ENCODE results near the gene GJC2. TPM values are rescaled to one million over a fixed set of nuclear protein-coding genes. Genes with fewer than 3 reads are reported as not detected.
"Not testable (repeated sequence)": the region's sequence is repeated elsewhere in the genome, so short reads cannot be mapped to it uniquely, and the experiment has no call there.

Gene GJC2
- total RNA-seq, 2 donors from 2014 or later: 0.93 to 2.3 TPM

DNA sequence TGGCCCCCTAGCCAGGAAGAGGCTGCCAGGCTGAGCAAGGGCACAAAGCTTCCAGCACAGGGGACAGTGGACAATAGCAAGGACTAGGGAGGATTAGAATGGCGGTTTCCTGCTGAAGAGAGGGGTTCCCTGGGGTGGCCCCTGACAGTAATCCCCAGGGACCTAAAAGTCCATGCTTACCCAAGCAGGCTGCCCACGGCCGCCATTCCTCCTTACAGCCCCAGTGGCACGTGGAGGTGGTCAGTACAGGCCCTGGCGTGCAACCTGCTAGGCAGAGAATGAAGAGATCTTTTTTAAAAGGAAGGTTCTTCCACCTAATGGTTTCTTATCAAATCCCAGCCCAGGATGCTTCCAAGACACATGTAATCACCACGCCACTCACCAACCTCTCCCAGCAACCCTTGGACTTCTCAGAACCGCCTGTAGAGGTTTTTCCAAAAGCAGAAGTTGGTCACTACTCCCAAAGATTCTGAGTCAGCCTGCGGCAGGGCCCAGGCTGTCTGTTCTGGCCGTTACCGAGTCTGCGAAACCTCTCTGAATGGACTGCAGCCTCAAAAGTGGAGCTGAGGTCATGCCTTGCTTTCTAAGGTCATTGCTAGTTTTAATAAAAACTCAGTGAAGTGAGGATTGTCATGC, 41.6 kb upstream of the GJC2 start:
- peaks cover 14% of the 10 kb centered on the region for H3K36me3 ChIP-seq
- peak overlapping the region; percentile 94 to 98 for H3K4me3 ChIP-seq
- H3K27me3 ChIP-seq: no peaks in the 10 kb centered on the region
- peak overlapping the region; percentile 91 to 96 for H3K27ac ChIP-seq
- no peak for DNase-seq (ENCODE audit: low spot score)
- no peaks in the 10 kb centered on the region for H3K9me3 ChIP-seq
- H3K4me1 ChIP-seq: peaks cover 0 to 39% of the 10 kb centered on the region in 2 donors
- TF ChIP-seq, protein P1, sequence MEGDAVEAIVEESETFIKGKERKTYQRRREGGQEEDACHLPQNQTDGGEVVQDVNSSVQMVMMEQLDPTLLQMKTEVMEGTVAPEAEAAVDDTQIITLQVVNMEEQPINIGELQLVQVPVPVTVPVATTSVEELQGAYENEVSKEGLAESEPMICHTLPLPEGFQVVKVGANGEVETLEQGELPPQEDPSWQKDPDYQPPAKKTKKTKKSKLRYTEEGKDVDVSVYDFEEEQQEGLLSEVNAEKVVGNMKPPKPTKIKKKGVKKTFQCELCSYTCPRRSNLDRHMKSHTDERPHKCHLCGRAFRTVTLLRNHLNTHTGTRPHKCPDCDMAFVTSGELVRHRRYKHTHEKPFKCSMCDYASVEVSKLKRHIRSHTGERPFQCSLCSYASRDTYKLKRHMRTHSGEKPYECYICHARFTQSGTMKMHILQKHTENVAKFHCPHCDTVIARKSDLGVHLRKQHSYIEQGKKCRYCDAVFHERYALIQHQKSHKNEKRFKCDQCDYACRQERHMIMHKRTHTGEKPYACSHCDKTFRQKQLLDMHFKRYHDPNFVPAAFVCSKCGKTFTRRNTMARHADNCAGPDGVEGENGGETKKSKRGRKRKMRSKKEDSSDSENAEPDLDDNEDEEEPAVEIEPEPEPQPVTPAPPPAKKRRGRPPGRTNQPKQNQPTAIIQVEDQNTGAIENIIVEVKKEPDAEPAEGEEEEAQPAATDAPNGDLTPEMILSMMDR (IDR thresholded peaks at IDR 0.05): no peak

DNA sequence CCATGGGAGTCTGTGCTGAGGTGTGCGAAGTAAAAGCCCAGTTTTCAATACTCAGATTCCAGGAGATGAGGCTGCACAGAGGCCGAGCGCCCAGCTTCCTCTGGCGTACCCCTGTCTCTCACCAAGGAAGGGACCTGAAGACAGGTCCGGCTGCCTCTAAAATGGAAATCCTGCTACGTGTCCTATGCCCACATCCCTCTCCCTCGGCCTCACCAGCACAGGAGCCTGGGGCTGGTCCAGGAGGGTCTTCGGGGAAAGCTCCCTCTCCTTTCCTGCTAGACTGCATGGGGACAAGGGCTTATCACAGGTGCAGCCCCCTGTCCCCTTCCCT, 41.0 kb upstream of the GJC2 start:
- peaks cover 14% of the 10 kb centered on the region for H3K36me3 ChIP-seq
- TF ChIP-seq, protein P1 (IDR thresholded peaks at IDR 0.05): no peak
- H3K27me3 ChIP-seq: no peaks in the 10 kb centered on the region
- H3K4me1 ChIP-seq: peaks cover 0 to 35% of the 10 kb centered on the region in 2 donors
- peak overlapping the region; percentile 91 to 96 for H3K27ac ChIP-seq
- peak overlapping the region; percentile 94 to 98 for H3K4me3 ChIP-seq
- DNase-seq (ENCODE audit: low spot score): no peak
- no peaks in the 10 kb centered on the region for H3K9me3 ChIP-seq

DNA sequence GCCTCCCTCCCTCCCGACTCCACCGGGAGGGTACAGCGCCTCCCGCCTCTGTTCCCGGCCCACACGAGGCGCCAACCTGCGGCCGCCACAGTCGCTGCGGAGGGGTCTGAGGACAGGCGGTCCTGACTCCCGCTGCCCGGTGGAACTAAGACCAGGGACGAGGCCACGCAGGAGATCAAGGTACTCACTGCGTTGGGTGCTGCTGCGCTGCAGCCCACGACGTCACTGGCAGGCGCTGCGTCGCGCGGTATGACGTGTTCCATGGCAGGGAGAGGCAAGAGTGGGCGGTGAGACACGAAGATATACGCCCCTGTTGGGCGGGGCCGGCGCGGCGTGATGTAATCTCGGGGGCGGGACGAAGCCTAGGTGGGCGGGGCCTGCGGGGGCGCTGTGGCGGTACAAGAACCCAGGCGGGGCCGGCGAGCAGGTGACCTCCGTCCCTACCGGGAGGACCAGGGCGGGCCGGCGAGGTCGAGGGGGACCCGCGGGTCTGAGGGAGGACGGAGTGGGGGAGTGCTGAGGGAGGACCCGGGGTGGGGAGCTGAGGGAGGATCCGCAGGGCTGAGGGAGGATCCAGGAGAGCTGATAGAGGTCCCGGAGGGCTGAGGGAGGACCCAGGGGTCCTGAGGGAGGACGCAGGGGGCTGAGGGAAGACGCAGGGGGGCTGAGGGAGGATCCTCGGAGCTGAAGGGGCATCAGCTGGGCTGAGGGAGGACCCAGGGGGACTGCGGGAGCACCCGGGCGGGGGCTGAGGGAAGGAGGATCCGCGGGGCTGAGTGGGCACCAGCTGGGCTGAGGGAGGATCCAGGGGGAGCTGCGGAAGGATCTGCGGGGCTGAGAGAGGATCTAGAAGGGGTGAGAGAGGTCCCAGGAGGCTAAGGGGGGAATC, 40.4 kb upstream of the GJC2 start, which contains the start of gene MRPL55:
TSS of gene MRPL55 (minus strand) at position 227 of the 889 bp plus-strand sequence. CDS start 1,039 bp downstream, outside the sequence.
- H3K4me1 ChIP-seq: peaks cover 0 to 28% of the 10 kb centered on the region in 2 donors
- peak within 1 kb of the TSS; percentile 94 to 98 for H3K4me3 ChIP-seq
- no peaks in the 10 kb centered on the region for H3K27me3 ChIP-seq
- no peaks in the 10 kb centered on the region for H3K9me3 ChIP-seq
- TF ChIP-seq, protein P1 (IDR thresholded peaks at IDR 0.05): peak in 1 of 2 donors; percentile 15
- peaks cover 14% of the 10 kb centered on the region for H3K36me3 ChIP-seq
- peak within 1 kb of the TSS; percentile 91 to 96 for H3K27ac ChIP-seq
- peak; percentile 99 for DNase-seq (ENCODE audit: low spot score)

DNA sequence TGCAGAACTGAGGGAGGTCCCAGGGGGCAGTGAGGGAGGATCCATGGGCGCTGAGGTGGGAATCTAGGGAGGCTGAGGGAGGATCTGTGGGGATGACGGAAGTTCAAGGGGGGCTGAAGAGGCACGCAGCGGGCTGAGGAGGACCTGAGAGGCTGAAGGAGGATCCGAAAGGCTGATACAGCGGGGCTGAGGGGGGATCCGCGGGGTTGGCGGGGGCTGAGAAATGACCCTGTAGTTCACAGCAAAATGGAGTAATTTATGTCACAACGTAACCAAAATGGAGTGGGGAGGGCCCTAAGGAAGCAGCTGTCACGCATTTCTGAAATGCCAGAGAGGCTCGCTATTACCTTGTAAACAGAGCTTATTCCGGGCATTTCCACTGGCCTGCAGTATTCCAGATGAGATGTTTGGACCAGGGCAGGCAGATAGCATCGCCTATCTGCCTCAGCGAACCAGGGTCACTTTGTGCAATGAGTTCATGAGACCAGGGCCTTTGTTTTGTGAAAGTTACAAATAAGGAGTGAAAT, 39.7 kb upstream of the GJC2 start:
- no peak for DNase-seq (ENCODE audit: low spot score)
- H3K27me3 ChIP-seq: no peaks in the 10 kb centered on the region
- peaks cover 14% of the 10 kb centered on the region for H3K36me3 ChIP-seq
- H3K27ac ChIP-seq: peak overlapping the region; percentile 91 to 96
- peak overlapping the region; percentile 94 to 98 for H3K4me3 ChIP-seq
- H3K9me3 ChIP-seq: no peaks in the 10 kb centered on the region
- TF ChIP-seq, protein P1 (IDR thresholded peaks at IDR 0.05): no peak
- peaks cover 0 to 21% of the 10 kb centered on the region in 2 donors for H3K4me1 ChIP-seq

DNA sequence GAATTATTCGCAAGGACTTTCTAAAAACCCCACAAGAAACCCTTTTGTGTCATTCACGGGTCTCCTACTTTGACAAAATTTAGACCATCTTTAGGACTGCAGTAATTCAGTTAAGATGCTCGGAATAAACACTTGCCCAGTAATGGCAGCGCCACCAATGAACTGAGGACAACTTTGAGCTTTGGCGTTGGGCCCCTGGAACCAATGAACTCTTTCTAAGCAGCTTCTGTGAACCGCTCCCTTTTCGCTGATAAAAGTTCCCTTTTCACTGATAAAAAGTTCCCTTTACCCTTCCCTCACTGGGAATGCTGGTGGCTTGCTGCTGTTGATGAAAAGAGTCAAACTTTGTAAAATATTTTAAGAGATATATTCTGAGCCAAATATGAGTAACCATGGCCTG, 39.2 kb upstream of the GJC2 start:
- TF ChIP-seq, protein P1 (IDR thresholded peaks at IDR 0.05): no peak
- Histone ChIP-seq H3K27me3 (no peaks in the 10 kb centered on the region), H3K4me3 (no peak overlapping the region), H3K36me3 (peaks cover 14% of the 10 kb centered on the region), H3K4me1 (peaks cover 0 to 20% of the 10 kb centered on the region in 2 donors), H3K9me3 (no peaks in the 10 kb centered on the region), H3K27ac (peak overlapping the region; percentile 91 to 96)
- DNase-seq (ENCODE audit: low spot score): no peak

DNA sequence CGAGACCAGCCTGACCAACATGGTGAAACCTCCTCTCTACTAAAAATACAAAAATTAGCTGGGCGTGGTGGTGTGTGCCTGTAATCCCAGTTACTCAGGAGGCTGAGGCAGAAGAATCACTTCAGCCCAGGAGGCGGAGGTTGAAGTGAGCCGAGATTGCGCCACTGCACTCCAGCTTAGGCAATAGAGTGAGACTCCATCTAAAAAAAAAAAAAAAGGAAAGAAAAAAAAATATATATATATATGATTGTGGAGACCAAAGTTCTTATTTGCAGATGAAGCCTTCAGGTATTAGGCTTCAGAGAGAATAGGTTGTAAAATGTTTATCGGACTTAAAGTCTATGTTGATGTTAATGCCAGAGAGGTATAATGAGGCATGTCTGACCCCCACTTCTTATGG, 38.4 kb upstream of the GJC2 start:
- H3K36me3 ChIP-seq; H3K27ac ChIP-seq; H3K27me3 ChIP-seq; DNase-seq (ENCODE audit: low spot score); H3K9me3 ChIP-seq; H3K4me3 ChIP-seq: not testable (repeated sequence)
- peaks cover 0 to 20% of the 10 kb centered on the region in 2 donors for H3K4me1 ChIP-seq
